PC-9 (cell line): ENCODE data around the gene KIF5A. TPM values are rescaled to one million over a fixed set of nuclear protein-coding genes. Genes with fewer than 3 reads are reported as not detected.

Experiments used
- BruUV-seq: library from RNA; stranded (reverse); fragments of 400-500 nt; replicated peaks from 2 replicates; lab custom pipeline; 2021; lab: Mats Ljungman, UMichigan
- CTCF ChIA-PET: fragments of 300-600 bp; sonication (Branson Sonifier 250); formaldehyde crosslinking; loops from one replicate; lab custom pipeline; 2022; ENCODE audit warnings: antibody characterized with exemption; lab: Charles Lee
- POLR2A ChIA-PET: fragments of 300-600 bp; sonication (Branson Sonifier 250); formaldehyde crosslinking; loops from one replicate; lab custom pipeline; 2022; ENCODE audit warnings: antibody characterized with exemption; ENCODE audit not compliant: unreplicated experiment; lab: Charles Lee
- DNase-seq, 2 experiments: peaks; one replicate each; pipeline versions ENCODE4 v3.0.0 to v3.0.0-alpha.2; 2015 to 2022; ENCODE audit warnings: mixed read lengths in 1 of 2
- H2AFZ ChIP-seq: fragments of 200-600 bp; sonication (generic); 2 replicates; pipeline ENCODE4 v1.8.1; 2017; ENCODE audit warnings: antibody characterized with exemption
- H3F3A ChIP-seq: fragments of 200-600 bp; sonication (generic); 2 replicates; pipeline ENCODE4 v1.8.1; 2017; ENCODE audit warnings: antibody characterized with exemption, mild to moderate bottlenecking, low read depth; ENCODE audit not compliant: insufficient read depth
- H3K27ac ChIP-seq: fragments of 200-600 bp; sonication (generic); 2 replicates; pipeline ENCODE4 v1.6.1; 2016; ENCODE audit warnings: mixed run types
- H3K27me3 ChIP-seq: fragments of 200-600 bp; sonication (generic); 2 replicates; pipeline ENCODE4 v1.6.1; 2016; ENCODE audit warnings: low read depth, mixed run types; ENCODE audit not compliant: insufficient read depth
- H3K36me3 ChIP-seq: fragments of 200-600 bp; sonication (generic); 2 replicates; pipeline ENCODE4 v1.6.1; 2016; ENCODE audit warnings: low read depth, mixed run types
- H3K4me1 ChIP-seq: fragments of 200-600 bp; sonication (generic); replicated peaks from 2 replicates; pipeline ENCODE4 v1.6.1; 2016; ENCODE audit warnings: mixed run types; ENCODE audit not compliant: insufficient read depth
- H3K4me2 ChIP-seq: fragments of 200-600 bp; sonication (generic); 2 replicates; pipeline ENCODE4 v1.6.1; 2017; ENCODE audit warnings: mixed run types
- H3K4me3 ChIP-seq: fragments of 200-600 bp; sonication (generic); 2 replicates; pipeline ENCODE4 v1.6.1; 2016; ENCODE audit warnings: mixed run types
- H3K79me2 ChIP-seq: fragments of 200-600 bp; sonication (generic); 2 replicates; pipeline ENCODE4 v1.6.1; 2017; ENCODE audit warnings: low read depth, mixed run types
- H3K9me2 ChIP-seq: fragments of 200-600 bp; sonication (generic); 2 replicates; pipeline ENCODE4 v1.8.1; 2017; ENCODE audit warnings: mild to moderate bottlenecking; ENCODE audit not compliant: insufficient read depth
- H3K9me3 ChIP-seq: fragments of 200-600 bp; sonication (generic); 2 replicates; pipeline ENCODE4 v1.8.1; 2016; ENCODE audit warnings: low read depth; ENCODE audit not compliant: insufficient read depth
- H4K20me1 ChIP-seq: fragments of 200-600 bp; sonication (generic); 2 replicates; pipeline ENCODE4 v1.8.1; 2017; ENCODE audit not compliant: insufficient read depth
- CTCF ChIP-seq: fragments of 200-600 bp; sonication (generic); conservative IDR thresholded peaks from 2 replicates; pipeline ENCODE4 v1.6.1; 2017; ENCODE audit warnings: mixed run types, antibody characterized with exemption, mild to moderate bottlenecking, moderate library complexity
- EZH2 ChIP-seq: fragments of 200-600 bp; sonication (generic); IDR thresholded peaks from 2 replicates; pipeline ENCODE4 v1.8.0; 2017; ENCODE audit warnings: antibody characterized with exemption, low read depth
- intact Hi-C: fragments of 100-400 bp; cut with micrococcal nuclease; formaldehyde crosslinking; loops from one replicate; pipeline ENCODE4 v1.10.0; 2022; ENCODE audit not compliant: unreplicated experiment
- total RNA-seq: library from RNA; stranded (reverse); gene quantifications from 2 replicates; pipeline ENCODE4 v1.2.3, GENCODE V29; 2021

Gene KIF5A
- total RNA-seq, 1 experiment from 2014 or later, result 0.07 TPM

DNA sequence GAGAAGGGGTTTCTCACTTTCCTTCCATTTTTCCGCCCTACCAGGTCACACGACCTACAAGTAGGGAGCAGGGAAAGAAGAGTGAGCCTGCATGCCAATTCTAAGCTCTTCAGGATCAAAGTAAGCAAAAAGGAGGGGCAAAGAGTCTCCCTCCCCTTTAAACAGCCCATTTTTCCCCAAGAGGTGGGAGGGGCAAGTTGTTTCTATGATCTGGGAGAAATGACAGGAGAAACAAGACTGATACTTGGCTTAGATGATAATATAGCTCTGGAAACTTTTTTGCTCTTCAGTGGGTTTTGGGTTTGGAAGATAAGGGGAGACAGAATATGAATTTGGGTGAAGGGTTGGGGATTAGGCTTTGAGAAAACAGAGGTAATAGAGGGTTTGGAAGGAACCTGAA is 56.6 kb downstream of the KIF5A start:
- Histone ChIP-seq H3F3A (peaks cover 8% of the 10 kb centered on the region; the same call in 1 of the 2 replicates), H4K20me1 (no peaks in the 10 kb centered on the region), H3K4me2 (no peak overlapping the region), H3K9me2 (no peaks in the 10 kb centered on the region), H3K4me3 (no peak overlapping the region), H3K27ac (no peak overlapping the region), H3K79me2 (no peaks in the 10 kb centered on the region), H3K36me3 (no peaks in the 10 kb centered on the region), H3K4me1 (no peaks in the 10 kb centered on the region), H3K9me3 (no peaks in the 10 kb centered on the region), H2AFZ (no peak overlapping the region), H3K27me3 (peaks cover 34% of the 10 kb centered on the region)
- no peak for DNase-seq
- ChIA-PET CTCF (no interaction called here), POLR2A (no interaction called here)
- no TSS peak for BruUV-seq
- TF ChIP-seq CTCF (no peak), EZH2 (no peak)
- intact Hi-C loops, result no loop called here

GRCh38 chr12:57606821-57607220 is 57.0 kb downstream of the KIF5A start:
- POLR2A ChIA-PET, result no interaction called here
- H3K79me2 ChIP-seq, result no peaks in the 10 kb centered on the region
- H3K27me3 ChIP-seq, result peaks cover 35% of the 10 kb centered on the region
- H3K9me2 ChIP-seq, result no peaks in the 10 kb centered on the region
- H3K36me3 ChIP-seq, result no peaks in the 10 kb centered on the region
- no peak overlapping the region for H3K27ac ChIP-seq
- CTCF ChIA-PET, result no interaction called here
- no peak overlapping the region for H2AFZ ChIP-seq
- no peaks in the 10 kb centered on the region for H3K4me1 ChIP-seq
- no peak overlapping the region for H3K4me2 ChIP-seq
- DNase-seq, result no peak
- H4K20me1 ChIP-seq, result no peaks in the 10 kb centered on the region
- H3K4me3 ChIP-seq, result no peak overlapping the region
- H3K9me3 ChIP-seq, result no peaks in the 10 kb centered on the region
- TF ChIP-seq EZH2 (no peak), CTCF (no peak)
- intact Hi-C loops, result no loop called here
- 0 out of 2 replicates have a peak, but pooled peaks cover 8% of the 10 kb centered on the region for H3F3A ChIP-seq
- BruUV-seq, result no TSS peak

DNA sequence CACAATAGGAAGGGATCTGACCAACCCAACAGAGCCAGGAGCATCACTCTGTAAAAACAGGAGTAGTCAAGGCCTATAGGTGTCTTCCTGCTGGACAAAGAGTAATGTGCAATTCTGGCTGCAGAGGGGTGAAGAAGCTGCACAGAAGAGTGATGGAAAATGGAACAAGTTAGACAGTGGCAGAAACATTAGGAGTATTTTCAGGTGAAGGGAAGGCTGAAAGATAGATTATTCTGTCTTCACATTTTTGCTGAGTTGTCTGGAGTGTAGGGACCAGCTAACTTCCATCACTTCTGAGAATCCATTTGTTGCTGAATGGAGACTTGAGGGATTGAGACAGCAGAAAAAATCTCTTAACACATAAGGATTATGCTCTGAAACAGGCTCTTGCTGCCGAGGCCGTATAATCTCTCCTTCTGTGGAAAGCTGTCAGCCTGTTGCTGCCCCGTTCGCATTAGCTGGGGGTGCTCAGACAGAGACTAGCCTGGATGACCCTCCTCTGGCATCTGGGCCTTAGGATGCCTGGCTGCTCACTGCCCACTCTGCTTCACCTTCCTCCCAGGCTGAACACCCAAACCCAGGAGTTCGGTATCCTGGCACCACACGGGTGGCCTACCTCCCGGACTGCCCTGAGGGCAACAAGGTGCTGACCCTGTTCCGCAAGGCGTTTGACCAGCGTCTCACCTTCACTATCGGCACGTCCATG is 58.3 kb downstream of the KIF5A start:
- no peaks in the 10 kb centered on the region for H4K20me1 ChIP-seq
- H3K9me3 ChIP-seq, result no peaks in the 10 kb centered on the region
- H3K36me3 ChIP-seq, result no peaks in the 10 kb centered on the region
- no peak for DNase-seq
- intact Hi-C loops, result no loop called here
- peaks cover 48% of the 10 kb centered on the region for H3K27me3 ChIP-seq
- no peaks in the 10 kb centered on the region for H3K9me2 ChIP-seq
- no peak overlapping the region for H3K27ac ChIP-seq
- no peak overlapping the region for H3K4me3 ChIP-seq
- ChIA-PET CTCF (interaction anchor here (0.7 kb wide), 1 partner anchor 41 kb away, joined by 3 read pairs; no protein-coding TSS in a partner anchor), POLR2A (no interaction called here)
- no peaks in the 10 kb centered on the region for H3K4me1 ChIP-seq
- TF ChIP-seq CTCF (no peak), EZH2 (no peak)
- H2AFZ ChIP-seq, result no peak overlapping the region
- H3K4me2 ChIP-seq, result no peak overlapping the region
- BruUV-seq, result no TSS peak
- 0 out of 2 replicates have a peak, but pooled peaks cover 3% of the 10 kb centered on the region for H3F3A ChIP-seq
- H3K79me2 ChIP-seq, result no peaks in the 10 kb centered on the region
